GM12878 (cell line): ENCODE data around the gene LGALS1. TPM values are rescaled to one million over a fixed set of nuclear protein-coding genes. Genes with fewer than 3 reads are reported as not detected.
A peak's percentile ranks its signal among the peaks of the same experiment; 100 is the strongest.

Experiments used
- CHD4 ChIP-seq: fragments of 200-600 bp; sonication (generic); IDR thresholded peaks from 2 replicates; pipeline ENCODE4 v1.6.1; 2016; ENCODE audit warnings: mild to moderate bottlenecking
- GABPA ChIP-seq: IDR thresholded peaks from 2 replicates; pipeline ENCODE4 v1.6.1; 2014; ENCODE audit warnings: antibody characterized with exemption, low read depth, mild to moderate bottlenecking, inconsistent platforms
- IKZF1 ChIP-seq: fragments of 450-650 bp; conservative IDR thresholded peaks from 2 replicates; pipeline ENCODE4 v1.6.1; 2017; ENCODE audit warnings: antibody characterized with exemption, mild to moderate bottlenecking
- RELA ChIP-seq: fragments of 450-650 bp; IDR thresholded peaks from 2 replicates; pipeline ENCODE4 v1.8.0; 2014; ENCODE audit warnings: borderline replicate concordance; ENCODE audit not compliant: partially characterized antibody
- ZBTB40 ChIP-seq: fragments of 450-650 bp; IDR thresholded peaks from 2 replicates; pipeline ENCODE4 v1.6.1; 2016; ENCODE audit warnings: mild to moderate bottlenecking, moderate library complexity, borderline replicate concordance
- polyA plus RNA-seq, 11 experiments: library from polyadenylated mRNA; depleted of rRNA in 4 of 11; unstranded in 6 of 11; stranded (reverse) in 5 of 11; fragments of >200 nt; fragmentation: Nextera tagmentation in 4 of 11; fragmentation: Illumina TruSeq in 1 of 11; extraction: Ambion mirVana in 4 of 11; extraction: Trizol in 1 of 11; gene quantifications; 1 replicate in 1 of 11; 2 replicates in 10 of 11; pipeline versions ENCODE4 v1.2.1 to v1.2.3, GENCODE V29; 2011 to 2016; ENCODE audit warnings: inconsistent platforms in 2 of 11, missing spikeins in 2 of 11, low read depth in 1 of 11
- total RNA-seq, 4 experiments: library from RNA; depleted of rRNA in 3 of 4; stranded (reverse); fragments of >200 nt in 3 of 4; fragmentation: Illumina TruSeq in 1 of 4; extraction: Trizol in 1 of 4; gene quantifications; 2 replicates each; pipeline versions ENCODE4 v1.2.1 to v1.2.3, GENCODE V29; 2013 to 2021
- TF ChIP-seq, protein P1 (sequence below): fragments of 450-650 bp; IDR thresholded peaks from 2 replicates; pipeline ENCODE4 v1.6.1; 2017; ENCODE audit warnings: mild to moderate bottlenecking, moderate library complexity

Gene LGALS1
- total and polyA plus RNA-seq, 10 of the 15 experiments (the other 5 are each of a cell fraction or from before 2014, with no cell fraction given) = 312 to 1,889 (median 706) TPM

DNA sequence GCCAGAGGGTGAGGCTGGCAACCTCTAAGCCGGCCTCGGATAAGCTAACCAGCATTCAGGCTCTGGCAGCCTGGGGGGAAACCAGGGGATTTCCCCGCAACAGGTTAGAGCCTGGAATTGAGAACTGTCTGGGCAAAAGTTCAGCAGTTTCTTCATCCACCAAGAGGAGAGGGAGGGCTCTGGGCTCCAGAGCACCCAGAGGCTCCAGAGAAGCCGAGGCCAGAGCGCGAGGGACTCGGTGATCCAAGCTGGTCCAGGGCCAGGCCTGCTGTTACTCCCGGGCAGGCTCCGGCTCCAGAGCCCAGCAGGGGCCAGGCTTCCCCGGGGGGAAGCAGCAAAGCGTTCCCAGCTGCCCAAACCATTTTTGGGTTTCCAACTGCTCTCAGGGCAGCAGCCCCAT is 49.3 kb upstream of the LGALS1 start (continued):
- TF ChIP-seq ZBTB40 = no peak
- TF ChIP-seq IKZF1 = peak; percentile 37; the same call in 1 of the 2 replicates
- no peak for TF ChIP-seq CHD4
- TF ChIP-seq, protein P1, sequence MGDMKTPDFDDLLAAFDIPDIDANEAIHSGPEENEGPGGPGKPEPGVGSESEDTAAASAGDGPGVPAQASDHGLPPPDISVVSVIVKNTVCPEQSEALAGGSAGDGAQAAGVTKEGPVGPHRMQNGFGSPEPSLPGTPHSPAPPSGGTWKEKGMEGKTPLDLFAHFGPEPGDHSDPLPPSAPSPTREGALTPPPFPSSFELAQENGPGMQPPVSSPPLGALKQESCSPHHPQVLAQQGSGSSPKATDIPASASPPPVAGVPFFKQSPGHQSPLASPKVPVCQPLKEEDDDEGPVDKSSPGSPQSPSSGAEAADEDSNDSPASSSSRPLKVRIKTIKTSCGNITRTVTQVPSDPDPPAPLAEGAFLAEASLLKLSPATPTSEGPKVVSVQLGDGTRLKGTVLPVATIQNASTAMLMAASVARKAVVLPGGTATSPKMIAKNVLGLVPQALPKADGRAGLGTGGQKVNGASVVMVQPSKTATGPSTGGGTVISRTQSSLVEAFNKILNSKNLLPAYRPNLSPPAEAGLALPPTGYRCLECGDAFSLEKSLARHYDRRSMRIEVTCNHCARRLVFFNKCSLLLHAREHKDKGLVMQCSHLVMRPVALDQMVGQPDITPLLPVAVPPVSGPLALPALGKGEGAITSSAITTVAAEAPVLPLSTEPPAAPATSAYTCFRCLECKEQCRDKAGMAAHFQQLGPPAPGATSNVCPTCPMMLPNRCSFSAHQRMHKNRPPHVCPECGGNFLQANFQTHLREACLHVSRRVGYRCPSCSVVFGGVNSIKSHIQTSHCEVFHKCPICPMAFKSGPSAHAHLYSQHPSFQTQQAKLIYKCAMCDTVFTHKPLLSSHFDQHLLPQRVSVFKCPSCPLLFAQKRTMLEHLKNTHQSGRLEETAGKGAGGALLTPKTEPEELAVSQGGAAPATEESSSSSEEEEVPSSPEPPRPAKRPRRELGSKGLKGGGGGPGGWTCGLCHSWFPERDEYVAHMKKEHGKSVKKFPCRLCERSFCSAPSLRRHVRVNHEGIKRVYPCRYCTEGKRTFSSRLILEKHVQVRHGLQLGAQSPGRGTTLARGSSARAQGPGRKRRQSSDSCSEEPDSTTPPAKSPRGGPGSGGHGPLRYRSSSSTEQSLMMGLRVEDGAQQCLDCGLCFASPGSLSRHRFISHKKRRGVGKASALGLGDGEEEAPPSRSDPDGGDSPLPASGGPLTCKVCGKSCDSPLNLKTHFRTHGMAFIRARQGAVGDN = 0 out of 2 replicates have a peak, but pooled peaks have one; percentile 27
- TF ChIP-seq RELA = peak; percentile 75
- TF ChIP-seq GABPA = no peak
